ENCODE data around the gene KLK1.
"Not testable (repeated sequence)": the region's sequence is repeated elsewhere in the genome, so short reads cannot be mapped to it uniquely, and the experiment has no call there.

KLK1 gene

GRCh38 chr19:50812474-50812873, 11.1 kb downstream of the KLK1 start:
- TF ChIP-seq, protein P1, sequence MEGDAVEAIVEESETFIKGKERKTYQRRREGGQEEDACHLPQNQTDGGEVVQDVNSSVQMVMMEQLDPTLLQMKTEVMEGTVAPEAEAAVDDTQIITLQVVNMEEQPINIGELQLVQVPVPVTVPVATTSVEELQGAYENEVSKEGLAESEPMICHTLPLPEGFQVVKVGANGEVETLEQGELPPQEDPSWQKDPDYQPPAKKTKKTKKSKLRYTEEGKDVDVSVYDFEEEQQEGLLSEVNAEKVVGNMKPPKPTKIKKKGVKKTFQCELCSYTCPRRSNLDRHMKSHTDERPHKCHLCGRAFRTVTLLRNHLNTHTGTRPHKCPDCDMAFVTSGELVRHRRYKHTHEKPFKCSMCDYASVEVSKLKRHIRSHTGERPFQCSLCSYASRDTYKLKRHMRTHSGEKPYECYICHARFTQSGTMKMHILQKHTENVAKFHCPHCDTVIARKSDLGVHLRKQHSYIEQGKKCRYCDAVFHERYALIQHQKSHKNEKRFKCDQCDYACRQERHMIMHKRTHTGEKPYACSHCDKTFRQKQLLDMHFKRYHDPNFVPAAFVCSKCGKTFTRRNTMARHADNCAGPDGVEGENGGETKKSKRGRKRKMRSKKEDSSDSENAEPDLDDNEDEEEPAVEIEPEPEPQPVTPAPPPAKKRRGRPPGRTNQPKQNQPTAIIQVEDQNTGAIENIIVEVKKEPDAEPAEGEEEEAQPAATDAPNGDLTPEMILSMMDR (IDR thresholded peaks at IDR 0.05; ENCODE audit: low read depth, low read length), result no peak

GRCh38 chr19:50811622-50812238, 11.9 kb downstream of the KLK1 start:
- DNase-seq (ENCODE audit: extremely low read depth, low read depth), result not testable (repeated sequence)

More at GRCh38 chr19:50812474-50812873, 11.1 kb downstream of the KLK1 start:
- DNase-seq (ENCODE audit: extremely low read depth, low read depth), result no peak

- DNase-seq (ENCODE audit: extremely low read depth, low read depth), result no peak
- TF ChIP-seq, protein P1 (IDR thresholded peaks at IDR 0.05; ENCODE audit: low read depth, low read length), result no peak
Observed at GRCh38 chr19:50808856-50809255, 14.7 kb downstream of the KLK1 start.

DNA sequence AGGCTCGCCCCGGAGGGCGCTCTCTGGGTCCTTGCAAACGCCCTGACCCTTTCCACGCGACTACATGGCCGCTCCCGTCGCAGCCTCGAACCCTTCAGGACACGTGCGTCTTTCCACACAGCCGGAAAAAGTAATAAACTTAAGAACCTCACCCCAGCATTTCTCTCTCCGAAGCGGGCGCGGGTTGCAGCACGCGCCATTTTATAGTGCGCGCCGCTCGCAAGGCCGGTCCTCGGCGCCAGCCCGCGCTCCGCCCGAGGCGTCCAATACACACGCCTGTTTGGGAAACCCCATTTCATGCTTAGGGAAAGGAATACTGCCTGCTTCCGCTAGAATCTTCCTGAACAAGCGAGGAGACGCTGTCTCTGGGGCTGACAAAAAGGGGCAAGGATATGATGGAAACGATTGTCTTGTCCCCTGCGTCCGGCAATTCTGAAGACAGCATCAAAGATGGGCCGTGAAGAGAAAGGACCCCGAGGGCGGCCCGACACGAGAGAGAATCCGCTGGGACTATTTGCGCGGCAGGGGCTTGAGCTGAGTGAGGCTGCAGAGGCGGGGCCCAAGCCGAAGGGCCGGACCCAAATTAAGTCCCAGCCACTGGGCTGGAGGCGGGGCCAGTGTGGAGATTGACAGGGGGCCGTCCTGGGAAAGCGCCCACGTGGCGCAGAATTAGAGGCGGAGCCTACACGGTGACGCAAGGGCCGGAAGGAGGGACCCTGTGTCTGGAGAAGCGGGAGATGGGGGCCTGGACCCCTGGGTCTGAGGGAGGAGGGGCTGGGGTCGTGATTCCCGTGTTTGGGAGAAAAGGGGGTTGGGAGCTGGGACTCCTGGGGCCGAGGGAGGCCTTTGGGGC, 18.9 kb downstream of the KLK1 start:
- DNase-seq (ENCODE audit: extremely low read depth, low read depth), result peak; percentile 98
- TF ChIP-seq, protein P1 (IDR thresholded peaks at IDR 0.05; ENCODE audit: low read depth, low read length), result no peak

- TF ChIP-seq, protein P1 (IDR thresholded peaks at IDR 0.05; ENCODE audit: low read depth, low read length), result no peak
- DNase-seq (ENCODE audit: extremely low read depth, low read depth), result no peak
Observed at GRCh38 chr19:50803633-50804419, 19.8 kb downstream of the KLK1 start.

DNA sequence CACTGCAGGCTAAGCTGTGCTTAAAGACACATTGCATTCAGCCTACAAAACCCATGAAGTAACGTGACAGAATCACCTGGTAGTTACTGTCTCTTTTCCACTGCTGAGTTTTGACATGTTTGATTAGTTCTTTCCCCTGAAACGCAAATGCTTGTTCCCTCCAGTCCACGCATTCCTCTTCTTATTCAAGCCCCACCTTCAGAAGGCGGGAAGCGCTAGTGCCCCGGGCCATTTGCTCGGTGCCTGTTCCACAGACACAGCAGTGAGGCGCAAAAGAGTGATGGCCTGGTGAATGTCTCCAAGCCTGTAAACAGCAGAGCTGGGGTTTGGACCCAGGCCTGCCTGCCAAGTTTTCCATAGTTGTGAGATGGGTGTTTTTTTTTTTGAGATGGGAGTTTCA, 22.5 kb downstream of the KLK1 start:
- TF ChIP-seq, protein P1 (IDR thresholded peaks at IDR 0.05; ENCODE audit: low read depth, low read length), result no peak

GRCh38 chr19:50799547-50799851, 24.1 kb downstream of the KLK1 start:
- TF ChIP-seq, protein P1 (IDR thresholded peaks at IDR 0.05; ENCODE audit: low read depth, low read length), result no peak
- DNase-seq (ENCODE audit: extremely low read depth, low read depth), result no peak

More for the DNA sequence above, 22.5 kb downstream of the KLK1 start:
- DNase-seq (ENCODE audit: extremely low read depth, low read depth), result no peak
